ENCODE data around the gene IPO4. TPM values are rescaled to one million over a fixed set of nuclear protein-coding genes. Genes with fewer than 3 reads are reported as not detected.
A peak's percentile ranks its signal among the peaks of the same experiment; 100 is the strongest.

Gene IPO4
- total and polyA plus RNA-seq, 9 of the 15 experiments (the other 6 are each of a cell fraction or from before 2014, with no cell fraction given), result 7.3 to 122 (median 31.8) TPM

GRCh38 chr14:24188251-24189058 lies at the start of gene IPO4 (continued):
- TF ChIP-seq MGA (IDR thresholded peaks at IDR 0.05) (peak; percentile 46), ATF7 (IDR thresholded peaks at IDR 0.05) (peak; percentile 74), ZNF263 (CRISPR knock-in tag; IDR thresholded peaks at IDR 0.05; ENCODE audit: borderline replicate concordance) (peak; percentile 39; the same call in 1 of the 2 replicates), ZBTB49 (CRISPR knock-in tag; IDR thresholded peaks at IDR 0.05; ENCODE audit: borderline replicate concordance) (no peak), SUPT5H (IDR thresholded peaks at IDR 0.05) (peak; percentile 76), RNF2 (IDR thresholded peaks at IDR 0.05) (peak; percentile 62; the same call in 1 of the 2 replicates)
